HPDE6-E6E7 (cell line): Measurements from ENCODE around the gene NCAN.
"Not testable (repeated sequence)": the region's sequence is repeated elsewhere in the genome, so short reads cannot be mapped to it uniquely, and the experiment has no call there.

ENCODE experiments used
- DNase-seq: peaks from one replicate; pipeline ENCODE4 v3.0.0; 2011; ENCODE audit warnings: missing footprints; ENCODE audit errors: extremely low spot score

NCAN gene

DNA sequence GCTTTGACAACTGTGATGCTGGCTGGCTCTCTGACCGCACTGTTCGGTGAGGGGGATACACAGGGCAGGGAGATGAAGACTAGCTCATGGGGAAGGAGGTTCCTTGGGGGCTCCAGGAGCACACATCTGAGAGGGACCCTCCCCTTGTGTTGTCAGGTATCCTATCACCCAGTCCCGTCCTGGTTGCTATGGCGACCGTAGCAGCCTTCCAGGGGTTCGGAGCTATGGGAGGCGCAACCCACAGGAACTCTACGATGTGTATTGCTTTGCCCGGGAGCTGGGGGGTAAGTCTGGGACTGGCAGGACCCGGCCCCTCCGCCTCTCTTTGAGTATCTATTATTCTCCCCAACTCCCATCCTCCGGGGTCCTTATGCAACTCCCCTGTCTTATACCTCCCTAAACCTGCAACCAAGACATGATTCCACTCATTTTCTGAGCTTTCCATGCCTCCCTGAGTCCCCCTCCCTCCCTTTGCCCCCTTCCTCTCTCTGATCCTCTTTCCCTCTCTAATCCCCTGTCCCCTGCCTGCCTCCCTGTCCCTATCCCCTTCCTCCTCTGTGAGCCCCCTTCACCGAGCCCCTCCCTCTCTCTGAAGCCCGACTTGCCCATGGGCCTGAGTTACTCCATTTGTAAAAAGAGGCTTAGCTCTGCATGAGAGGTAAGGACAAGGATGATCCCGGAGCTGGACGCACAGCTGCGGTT is 12.5 kb downstream of the NCAN start:
- no peak for DNase-seq

DNA sequence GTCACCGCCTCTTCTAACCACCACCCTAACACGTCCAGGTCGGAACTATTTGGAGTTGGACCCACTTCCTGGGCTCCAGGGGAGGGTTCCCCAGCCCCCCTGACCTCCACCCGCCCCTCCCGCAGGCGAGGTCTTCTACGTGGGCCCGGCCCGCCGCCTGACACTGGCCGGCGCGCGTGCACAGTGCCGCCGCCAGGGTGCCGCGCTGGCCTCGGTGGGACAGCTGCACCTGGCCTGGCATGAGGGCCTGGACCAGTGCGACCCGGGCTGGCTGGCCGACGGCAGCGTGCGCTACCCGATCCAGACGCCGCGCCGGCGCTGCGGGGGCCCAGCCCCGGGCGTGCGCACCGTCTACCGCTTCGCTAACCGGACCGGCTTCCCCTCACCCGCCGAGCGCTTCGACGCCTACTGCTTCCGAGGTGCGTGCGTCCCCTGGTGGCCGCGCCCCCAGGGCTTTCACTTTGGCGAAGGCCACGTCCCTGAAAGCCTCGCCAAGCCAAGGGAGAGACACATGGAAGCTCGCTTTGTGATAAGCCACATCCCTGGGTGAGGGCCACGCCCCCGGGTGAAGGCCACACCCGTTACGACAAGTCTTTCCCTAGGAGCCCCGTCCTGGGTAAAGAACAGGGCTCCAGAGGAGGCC is 13.2 kb downstream of the NCAN start:
- DNase-seq, result peak; percentile 73

GRCh38 chr19:19226204-19226603 is 14.4 kb downstream of the NCAN start:
- no peak for DNase-seq

DNA sequence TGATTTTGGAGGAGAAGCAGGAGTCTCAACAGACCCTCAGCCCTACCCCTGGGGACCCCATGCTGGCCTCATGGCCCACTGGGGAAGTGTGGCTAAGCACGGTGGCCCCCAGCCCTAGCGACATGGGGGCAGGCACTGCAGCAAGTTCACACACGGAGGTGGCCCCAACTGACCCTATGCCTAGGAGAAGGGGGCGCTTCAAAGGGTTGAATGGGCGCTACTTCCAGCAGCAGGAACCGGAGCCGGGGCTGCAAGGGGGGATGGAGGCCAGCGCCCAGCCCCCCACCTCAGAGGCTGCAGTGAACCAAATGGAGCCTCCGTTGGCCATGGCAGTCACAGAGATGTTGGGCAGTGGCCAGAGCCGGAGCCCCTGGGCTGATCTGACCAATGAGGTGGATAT is 14.9 kb downstream of the NCAN start:
- no peak for DNase-seq

DNA sequence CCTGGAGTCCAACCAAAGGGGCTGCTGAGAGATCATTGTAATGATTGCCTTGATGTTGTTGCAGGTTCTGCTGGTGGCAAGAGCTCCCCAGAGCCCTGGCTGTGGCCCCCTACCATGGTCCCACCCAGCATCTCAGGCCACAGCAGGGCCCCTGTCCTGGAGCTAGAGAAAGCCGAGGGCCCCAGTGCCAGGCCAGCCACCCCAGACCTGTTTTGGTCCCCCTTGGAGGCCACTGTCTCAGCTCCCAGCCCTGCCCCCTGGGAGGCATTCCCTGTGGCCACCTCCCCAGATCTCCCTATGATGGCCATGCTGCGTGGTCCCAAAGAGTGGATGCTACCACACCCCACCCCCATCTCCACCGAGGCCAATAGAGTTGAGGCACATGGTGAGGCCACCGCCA is 15.5 kb downstream of the NCAN start:
- DNase-seq, result no peak

GRCh38 chr19:19229701-19230100 is 17.9 kb downstream of the NCAN start:
- no peak for DNase-seq

- no peak for DNase-seq
Measured at GRCh38 chr19:19230999-19231398, 19.2 kb downstream of the NCAN start.

GRCh38 chr19:19232261-19232721 is 20.5 kb downstream of the NCAN start:
- no peak for DNase-seq

GRCh38 chr19:19234220-19234816 is 22.6 kb downstream of the NCAN start:
- DNase-seq, result no peak

GRCh38 chr19:19236173-19236572 is 24.4 kb downstream of the NCAN start:
- no peak for DNase-seq

DNA sequence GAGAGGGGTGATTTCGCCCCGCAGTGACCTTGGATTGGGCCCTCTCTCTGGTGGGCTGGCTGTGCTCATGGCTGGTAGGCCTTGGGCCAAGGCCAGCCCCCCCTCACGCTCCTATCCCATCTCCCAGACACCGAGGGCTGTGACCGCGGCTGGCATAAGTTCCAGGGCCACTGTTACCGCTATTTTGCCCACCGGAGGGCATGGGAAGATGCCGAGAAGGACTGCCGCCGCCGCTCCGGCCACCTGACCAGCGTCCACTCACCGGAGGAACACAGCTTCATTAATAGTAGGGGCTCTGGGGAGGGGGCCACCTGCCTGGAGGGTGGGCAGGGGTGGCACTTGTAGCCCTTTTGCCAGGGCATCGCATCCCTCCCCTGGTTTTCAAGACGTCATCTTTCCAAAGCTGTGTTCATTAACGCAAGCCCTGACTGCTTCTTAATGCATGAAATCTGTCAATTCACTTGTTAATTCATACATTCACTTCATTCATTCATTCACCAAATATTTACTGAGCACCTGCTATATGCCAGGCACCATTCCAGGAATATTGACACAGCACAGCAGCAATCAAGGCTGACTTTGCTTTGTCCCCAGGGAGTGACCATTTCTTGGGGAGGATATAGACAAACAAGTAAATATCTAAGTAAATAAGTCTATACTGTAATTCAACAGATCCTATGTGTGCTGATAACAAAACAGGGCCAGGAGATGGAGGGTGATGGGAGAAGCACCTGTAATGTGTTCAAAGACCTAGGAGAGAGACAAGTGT is 26.6 kb downstream of the NCAN start:
- DNase-seq, result no peak

DNA sequence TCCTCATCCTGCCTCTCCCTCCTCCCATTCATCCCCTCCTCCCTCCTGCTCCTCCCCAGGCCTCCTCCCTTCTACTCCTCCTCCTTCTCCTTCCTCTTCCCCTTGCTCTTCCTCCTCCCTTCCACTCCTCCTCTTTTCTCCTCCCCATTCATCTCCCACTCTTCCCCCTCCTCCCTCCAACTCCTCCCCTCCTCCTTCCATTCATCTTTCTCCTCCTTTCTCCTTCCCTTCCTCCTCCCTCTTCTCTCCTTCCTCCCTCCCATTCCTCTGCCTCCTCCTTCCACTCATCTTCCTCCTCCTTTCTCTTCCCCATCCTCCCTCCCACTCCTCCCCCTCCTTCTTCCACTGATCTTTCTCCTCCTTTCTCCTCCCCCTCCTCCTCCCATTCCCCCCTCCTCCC is 27.9 kb downstream of the NCAN start:
- no peak for DNase-seq

DNA sequence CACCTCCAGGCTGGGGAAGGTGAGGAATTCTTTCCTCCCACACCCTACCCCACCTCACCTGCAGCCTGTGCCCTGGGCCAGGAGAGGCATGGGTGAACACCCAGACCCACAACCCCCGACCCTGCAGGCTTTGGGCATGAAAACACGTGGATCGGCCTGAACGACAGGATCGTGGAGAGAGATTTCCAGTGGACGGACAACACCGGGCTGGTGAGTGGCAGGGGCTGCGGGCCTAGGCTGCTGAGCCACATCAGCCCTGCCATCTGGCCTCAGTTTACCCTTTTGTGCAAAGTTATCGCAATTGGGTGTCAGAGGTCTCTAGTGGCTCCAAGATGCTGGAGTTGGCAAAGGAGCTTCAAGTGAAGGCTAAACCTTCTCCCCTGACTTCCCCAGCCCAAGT is 28.7 kb downstream of the NCAN start:
- no peak for DNase-seq

DNA sequence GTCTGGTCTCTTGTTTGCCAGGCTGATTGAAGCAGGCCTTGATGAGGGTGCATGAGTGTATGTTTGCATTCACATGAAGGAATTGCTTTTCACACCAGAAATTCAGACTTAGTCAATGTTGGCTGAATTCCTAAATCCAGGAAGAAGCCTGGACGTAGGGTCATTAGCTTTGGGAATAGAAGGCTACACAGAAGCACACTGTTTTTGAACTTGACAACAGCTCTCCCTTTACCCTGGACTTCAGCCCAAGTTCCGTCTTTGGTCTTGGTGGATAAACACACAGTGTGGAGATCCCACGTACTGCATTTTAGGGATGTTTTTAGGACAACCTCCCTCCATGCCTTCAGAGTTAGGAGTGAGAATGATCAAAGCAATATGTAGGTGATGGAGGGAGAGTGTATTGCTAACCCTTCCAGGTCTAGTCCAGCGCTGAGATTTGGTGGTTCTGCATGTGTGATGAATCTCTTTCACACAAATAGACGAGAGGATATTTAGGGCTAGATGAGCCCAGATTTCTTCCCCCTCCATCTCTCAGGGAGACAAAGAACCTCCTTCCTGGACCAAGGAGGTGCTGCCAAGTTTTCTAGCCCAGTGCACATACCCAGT is 38.5 kb downstream of the NCAN start:
- no peak for DNase-seq

DNA sequence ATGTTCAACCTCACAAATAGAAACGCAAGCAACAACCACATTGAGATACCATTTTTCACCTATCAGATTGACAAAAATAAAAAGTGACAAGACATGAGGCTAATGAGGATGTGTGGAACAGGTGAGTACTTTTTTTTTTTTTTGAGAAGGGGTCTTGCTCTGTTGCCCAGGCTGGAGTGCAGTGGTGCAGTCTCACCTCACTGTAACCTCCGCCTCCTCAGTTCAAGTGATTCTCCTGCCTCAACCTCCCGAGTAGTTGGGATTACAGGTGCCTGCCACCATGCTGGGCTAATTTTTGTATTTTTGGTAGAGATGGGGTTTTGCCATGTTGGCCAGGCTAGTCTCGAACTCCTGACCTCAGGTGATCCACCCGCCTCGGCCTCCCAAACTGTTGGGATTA is 41.7 kb downstream of the NCAN start:
- not testable (repeated sequence) for DNase-seq

DNA sequence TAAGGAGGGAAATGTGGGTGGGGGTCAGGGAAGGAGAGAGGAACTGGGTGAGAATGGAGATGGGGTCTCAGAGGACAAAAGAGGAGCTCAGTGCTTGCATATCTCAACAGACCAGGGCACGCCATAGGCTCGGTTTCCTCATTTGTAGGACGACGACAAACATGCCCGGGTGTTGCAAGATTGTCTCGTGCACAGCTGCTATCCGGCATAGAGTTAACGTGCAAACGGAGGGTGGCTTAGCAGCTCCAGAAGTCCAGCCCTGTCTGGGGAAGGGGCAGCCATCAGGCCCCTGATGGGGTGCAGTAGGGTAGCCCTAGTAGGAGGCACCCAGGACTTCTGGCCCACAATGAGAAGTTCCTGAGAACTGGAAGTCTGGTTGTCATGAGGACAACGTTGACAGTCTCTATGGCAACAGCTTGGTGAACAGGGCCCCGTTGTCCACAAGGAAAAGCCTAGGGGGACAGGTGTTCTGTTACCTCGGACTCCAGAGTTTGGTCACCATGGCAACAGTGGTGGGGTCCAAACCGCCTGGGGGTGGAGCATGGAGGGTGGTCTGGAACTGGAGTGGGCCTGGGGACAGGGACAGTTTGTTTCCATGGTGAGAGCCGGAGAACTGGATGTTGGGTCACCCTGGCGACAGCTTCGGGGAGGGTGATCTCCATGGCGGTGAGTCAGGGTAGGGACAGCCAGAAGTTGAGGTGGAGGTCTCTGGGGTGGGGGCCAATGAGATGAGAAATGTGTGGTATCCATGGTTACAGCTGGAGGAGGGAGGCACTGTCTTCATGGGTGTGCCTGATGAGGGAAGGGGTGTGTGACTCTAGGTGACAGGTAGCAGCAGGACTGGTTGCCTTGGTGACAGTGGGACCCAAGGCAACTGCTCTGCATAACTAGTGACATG is 44.6 kb downstream of the NCAN start:
- DNase-seq, result no peak

GRCh38 chr19:19257137-19257536 is 45.4 kb downstream of the NCAN start:
- no peak for DNase-seq

GRCh38 chr19:19257836-19258588 is 46.3 kb downstream of the NCAN start:
- DNase-seq, result no peak

DNA sequence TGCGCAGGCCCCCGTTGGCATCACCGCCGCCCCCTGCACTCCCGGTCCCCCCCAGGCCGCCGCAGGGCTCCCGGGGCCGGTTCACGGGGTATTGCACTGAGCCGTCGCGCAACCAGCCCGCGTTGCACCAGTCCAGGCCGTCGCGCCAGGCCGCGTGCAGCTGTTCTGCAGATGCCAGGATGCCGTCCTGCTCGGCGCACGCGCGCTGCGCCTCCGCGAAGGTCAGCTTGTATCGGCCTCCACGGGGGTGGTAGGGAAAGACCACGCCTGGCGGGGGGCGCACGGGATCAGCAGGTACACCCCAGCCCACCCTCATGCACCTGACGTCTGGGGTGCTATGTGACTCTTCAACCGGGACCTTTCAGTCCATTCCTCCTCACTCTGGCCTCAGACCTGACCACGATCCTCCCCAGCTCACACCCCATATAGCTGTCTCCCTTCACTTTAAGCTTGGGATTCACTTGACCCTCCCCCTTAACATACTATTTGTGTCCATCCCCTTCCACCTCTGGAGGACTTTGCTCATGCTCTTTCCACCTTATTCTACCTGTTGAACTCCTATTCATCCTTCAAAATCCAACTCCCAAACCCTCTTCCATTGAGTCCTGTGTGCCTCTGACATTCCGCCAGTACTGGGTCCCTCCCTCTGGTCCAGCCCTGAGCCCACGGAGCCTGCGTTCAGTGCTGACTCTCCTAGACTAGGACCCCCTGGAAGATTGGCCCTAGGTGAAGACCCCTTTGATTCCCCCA is 47.0 kb downstream of the NCAN start:
- DNase-seq, result no peak
